K562 (cell line): ENCODE measurements around the gene TGFBR2. TPM values are rescaled to one million over a fixed set of nuclear protein-coding genes. Genes with fewer than 3 reads are reported as not detected.

ENCODE experiments used
- ATAC-seq: fragments of 200-7000 bp; cut with Tn5 transposase; 3 replicates; pipeline ENCODE4 v1.9.1; 2020; ENCODE audit warnings: moderate library complexity
- BruUV-seq: library from RNA; stranded (reverse); fragments of 400-500 nt; replicated peaks from 2 replicates; lab custom pipeline; 2021; lab: Mats Ljungman, UMichigan
- CTCF ChIA-PET: fragments of 300-600 bp; formaldehyde crosslinking; extraction: SDS; loops from one replicate; lab custom pipeline; 2021; ENCODE audit warnings: low intra/inter-chr PET ratio; lab: Yijun Ruan, JAX
- POLR2A ChIA-PET: fragments of 300-600, 350-650 bp; sonication (Branson Sonifier 250); formaldehyde crosslinking; extraction: SDS; loops from one replicate; lab custom pipeline; 2021; ENCODE audit warnings: antibody characterized with exemption, inconsistent platforms; lab: Yijun Ruan, JAX
- DNase-seq, 4 experiments: peaks; one replicate each; pipeline versions ENCODE4 v3.0.0 to v3.0.0-alpha.2; 2011 to 2018; ENCODE audit warnings: low spot score in 3 of 4, mixed read lengths in 3 of 4; ENCODE audit errors: extremely low read depth in 1 of 4
- FAIRE-seq: peaks from 2 replicates; lab custom pipeline; 2011; peaks lifted over from hg19 to GRCh38; lab: Jason Lieb, UNC
- H2AFZ ChIP-seq: 2 replicates; pipeline ENCODE4 v1.6.0; 2011; ENCODE audit warnings: low read depth, low read length, control low read depth, inconsistent platforms
- H3K27ac ChIP-seq: fragments of 200-600 bp; 3 replicates; pipeline ENCODE4 v1.8.0; 2011; ENCODE audit warnings: low read depth, mild to moderate bottlenecking, control low read depth, inconsistent platforms, low read length, moderate library complexity, mixed read lengths; ENCODE audit errors: extremely low read depth
- H3K27me3 ChIP-seq, 2 experiments: fragments of 300-600 bp in 1 of 2; 2 replicates in 1 of 2; 3 replicates in 1 of 2; pipeline versions ENCODE4 v1.6.0 to v1.8.0; 2011; ENCODE audit warnings: inconsistent platforms in 2 of 2, low read length in 2 of 2, mild to moderate bottlenecking in 1 of 2, mixed read lengths in 1 of 2, moderate library complexity in 1 of 2; ENCODE audit not compliant: control insufficient read depth in 2 of 2, insufficient read depth in 2 of 2
- H3K36me3 ChIP-seq: fragments of 300-600 bp; 3 replicates; pipeline ENCODE4 v1.8.0; 2011; ENCODE audit warnings: mild to moderate bottlenecking, low read length, inconsistent platforms; ENCODE audit not compliant: control insufficient read depth, insufficient read depth
- H3K4me1 ChIP-seq, 2 experiments: fragments of 200-600 bp in 1 of 2; replicated peaks in 1 of 2; 2 replicates in 1 of 2; 3 replicates in 1 of 2; pipeline versions ENCODE4 v1.5.1 to v1.8.0; 2011; ENCODE audit warnings: inconsistent platforms in 2 of 2, low read length in 2 of 2, mild to moderate bottlenecking in 1 of 2, mixed read lengths in 1 of 2, moderate library complexity in 1 of 2; ENCODE audit not compliant: control insufficient read depth in 2 of 2, insufficient read depth in 2 of 2
- H3K4me2 ChIP-seq: 2 replicates; pipeline ENCODE4 v1.6.1; 2011; ENCODE audit warnings: low read length, control low read depth, inconsistent platforms, mixed read lengths; ENCODE audit not compliant: insufficient read depth
- H3K4me3 ChIP-seq: fragments of 200-600 bp; sonication (generic), shearing (Covaris generic); 2 replicates; pipeline ENCODE4 v1.5.1; 2016; ENCODE audit warnings: control low read depth, inconsistent platforms
- H3K79me2 ChIP-seq: fragments of 200-600 bp; 3 replicates; pipeline ENCODE4 v1.8.0; 2011; ENCODE audit warnings: low read length, inconsistent platforms; ENCODE audit not compliant: control insufficient read depth, insufficient read depth
- H3K9ac ChIP-seq, 2 experiments: 2 replicates each; pipeline versions ENCODE4 v1.6.0 to v1.6.1; 2011; ENCODE audit warnings: low read depth in 2 of 2, low read length in 2 of 2, control low read depth in 1 of 2, inconsistent platforms in 1 of 2, mild to moderate bottlenecking in 1 of 2, mixed read lengths in 1 of 2; ENCODE audit not compliant: insufficient read depth in 1 of 2
- H3K9me1 ChIP-seq: one replicate; pipeline ENCODE4 v1.6.0; 2011; ENCODE audit warnings: inconsistent platforms, mild to moderate bottlenecking, low read length, moderate library complexity; ENCODE audit not compliant: control insufficient read depth, insufficient read depth
- H3K9me3 ChIP-seq: replicated peaks from 2 replicates; pipeline ENCODE4 v1.5.1; 2011; ENCODE audit warnings: low read depth, low read length, inconsistent platforms; ENCODE audit not compliant: control insufficient read depth, insufficient read depth
- H4K20me1 ChIP-seq: replicated peaks from 2 replicates; pipeline ENCODE4 v1.6.1; 2011; ENCODE audit warnings: low read length, inconsistent platforms, mixed read lengths; ENCODE audit not compliant: control insufficient read depth, insufficient read depth
- ELF1 ChIP-seq: fragments of 200-800 bp; sonication (Bioruptor generic); IDR thresholded peaks from 2 replicates; pipeline ENCODE4 v1.6.1; 2016; ENCODE audit warnings: missing genetic modification characterization, missing compliant biosample characterization
- KDM1A ChIP-seq, 2 experiments: fragments of 450-650 bp; IDR thresholded peaks; 2 replicates each; pipeline ENCODE4 v1.6.1; 2016; ENCODE audit warnings: mild to moderate bottlenecking in 2 of 2
- KDM4B ChIP-seq, 2 experiments: fragments of 450-650 bp in 1 of 2; sonication (generic) in 1 of 2; IDR thresholded peaks; 2 replicates each; pipeline ENCODE4 v1.6.1; 2016 to 2017; ENCODE audit warnings: borderline replicate concordance in 2 of 2, antibody characterized with exemption in 1 of 2, low read depth in 1 of 2, mild to moderate bottlenecking in 1 of 2
- RBM25 ChIP-seq: fragments of 200-400 bp; formaldehyde crosslinking; IDR thresholded peaks from 2 replicates; pipeline ENCODE4 v1.6.1; 2018; ENCODE audit warnings: low read length, low read depth, moderate library complexity; ENCODE audit not compliant: severe bottlenecking
- U2AF2 ChIP-seq: fragments of 200-400 bp; formaldehyde crosslinking; optimal IDR thresholded peaks from 2 replicates; pipeline ENCODE3; 2017; ENCODE audit warnings: low read depth, mild to moderate bottlenecking, low read length
- ZNF780A ChIP-seq: fragments of 250-450 bp; sonication (Bioruptor Pico); IDR thresholded peaks from 2 replicates; pipeline ENCODE4 v1.5.0; 2021; ENCODE audit warnings: mild to moderate bottlenecking
- whole genome bisulfite sequencing: fragments of 100-300 bp; shearing (Covaris generic); methylation state at CpG from one replicate; pipeline ENCODE4 v1.1.6; 2016; ENCODE audit warnings: low coverage, mixed read lengths; ENCODE audit not compliant: insufficient coverage; ENCODE audit errors: missing lambda C conversion rate; 5-methylcytosine and 5-hydroxymethylcytosine counted together
- in situ Hi-C: fragments of 300-500 bp; cut with MboI; formaldehyde crosslinking; loops from 4 replicates; pipeline ENCODE4 v1.15.0; 2018; ENCODE audit warnings: inconsistent platforms, mixed read lengths
- intact Hi-C: fragments of 100-400 bp; cut with micrococcal nuclease; formaldehyde crosslinking; loops from 2 replicates; pipeline ENCODE4 v1.14.2; 2022
- polyA plus RNA-seq, 8 experiments: library from polyadenylated mRNA; depleted of rRNA in 4 of 8; stranded (reverse) in 5 of 8; unstranded in 3 of 8; fragments of >200 nt; fragmentation: Nextera tagmentation in 2 of 8; fragmentation: Illumina TruSeq in 1 of 8; extraction: Ambion mirVana in 2 of 8; extraction: Trizol in 1 of 8; gene quantifications; 2 replicates each; pipeline versions ENCODE4 v1.2.1 to v1.2.3, GENCODE V29; 2011 to 2014; ENCODE audit warnings: inconsistent platforms in 1 of 8, missing spikeins in 1 of 8
- total RNA-seq, 7 experiments: library from RNA; depleted of rRNA in 6 of 7; stranded (reverse); fragments of >200 nt in 6 of 7; fragmentation: Illumina TruSeq in 2 of 7; extraction: Trizol in 2 of 7; gene quantifications; 2 replicates each; pipeline versions ENCODE4 v1.2.1 to v1.2.3, GENCODE V29; 2011 to 2021; ENCODE audit warnings: low replicate concordance in 1 of 7
- TF ChIP-seq, protein P1 (sequence below): sonication (generic); formaldehyde crosslinking; IDR thresholded peaks from 2 replicates; pipeline ENCODE4 v1.8.0; 2023; ENCODE audit warnings: missing genetic modification reagents, mild to moderate bottlenecking, borderline replicate concordance
- TF ChIP-seq, protein P2 (sequence below), 2 experiments: fragments of 450-650 bp; formaldehyde crosslinking in 1 of 2; IDR thresholded peaks; 2 replicates each; pipeline versions ENCODE4 v1.4.0 to v1.6.1; 2014 to 2020; ENCODE audit warnings: mild to moderate bottlenecking in 2 of 2, borderline replicate concordance in 1 of 2, low read depth in 1 of 2

TGFBR2 gene
- total and polyA plus RNA-seq, 9 of the 15 experiments (the other 6 are each of a cell fraction or from before 2014, with no cell fraction given), result 0.11 to 0.84 (median 0.24) TPM

DNA sequence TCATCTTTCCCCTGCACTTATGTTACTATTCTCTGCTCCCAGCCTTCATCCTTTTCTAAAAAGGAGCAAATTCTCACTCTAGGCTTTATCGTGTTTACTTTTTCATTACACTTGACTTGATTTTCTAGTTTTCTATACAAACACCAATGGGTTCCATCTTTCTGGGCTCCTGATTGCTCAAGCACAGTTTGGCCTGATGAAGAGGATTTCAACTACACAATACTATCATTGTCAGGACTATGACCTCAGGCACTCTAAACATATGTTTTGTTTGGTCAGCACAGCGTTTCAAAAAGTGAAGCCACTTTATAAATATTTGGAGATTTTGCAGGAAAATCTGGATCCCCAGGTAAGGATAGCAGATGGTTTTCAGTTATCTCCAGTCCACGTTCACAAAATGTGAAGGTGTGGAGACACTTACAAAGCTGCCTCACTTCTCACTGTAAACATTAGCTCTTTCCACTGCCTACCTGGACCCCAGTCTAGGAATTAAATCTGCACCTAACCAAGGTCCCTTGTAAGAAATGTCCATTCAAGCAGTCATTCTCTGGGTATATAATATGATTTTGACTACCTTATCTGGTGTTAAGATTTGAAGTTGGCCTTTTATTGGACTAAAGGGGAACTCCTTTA is 86.2 kb downstream of the TGFBR2 start:
- no peak overlapping the region for H3K27ac ChIP-seq
- no peaks in the 10 kb centered on the region for H4K20me1 ChIP-seq
- H3K4me1 ChIP-seq, result no peaks in the 10 kb centered on the region
- H3K9me1 ChIP-seq, result no peaks in the 10 kb centered on the region
- BruUV-seq, result no TSS peak
- CTCF ChIA-PET, result no interaction called here
- DNase-seq (no peak), FAIRE-seq (no peak), ATAC-seq (no peak)
- intact Hi-C loops, result loop anchor here (5.0 kb wide), 1 partner anchor 680 kb away; no protein-coding TSS in a partner anchor
- no peaks in the 10 kb centered on the region for H3K9me3 ChIP-seq
- no peak overlapping the region for H2AFZ ChIP-seq
- no peaks in the 10 kb centered on the region for H3K36me3 ChIP-seq
- no peak overlapping the region for H3K4me2 ChIP-seq
- H3K79me2 ChIP-seq, result no peaks in the 10 kb centered on the region
- H3K27me3 ChIP-seq, result no peaks in the 10 kb centered on the region
- POLR2A ChIA-PET, result no interaction called here
- no peak overlapping the region for H3K4me3 ChIP-seq
- in situ Hi-C loops, result no loop called here
- no peak overlapping the region for H3K9ac ChIP-seq
- WGBS, result 2% methylated on average over 3 of the region's 3 CpGs
- TF ChIP-seq U2AF2, result no peak
- TF ChIP-seq ZNF780A, result no peak
- no peak for TF ChIP-seq KDM1A (IDR thresholded peaks at IDR 0.05)
- TF ChIP-seq RBM25, result no peak
- TF ChIP-seq, protein P1, sequence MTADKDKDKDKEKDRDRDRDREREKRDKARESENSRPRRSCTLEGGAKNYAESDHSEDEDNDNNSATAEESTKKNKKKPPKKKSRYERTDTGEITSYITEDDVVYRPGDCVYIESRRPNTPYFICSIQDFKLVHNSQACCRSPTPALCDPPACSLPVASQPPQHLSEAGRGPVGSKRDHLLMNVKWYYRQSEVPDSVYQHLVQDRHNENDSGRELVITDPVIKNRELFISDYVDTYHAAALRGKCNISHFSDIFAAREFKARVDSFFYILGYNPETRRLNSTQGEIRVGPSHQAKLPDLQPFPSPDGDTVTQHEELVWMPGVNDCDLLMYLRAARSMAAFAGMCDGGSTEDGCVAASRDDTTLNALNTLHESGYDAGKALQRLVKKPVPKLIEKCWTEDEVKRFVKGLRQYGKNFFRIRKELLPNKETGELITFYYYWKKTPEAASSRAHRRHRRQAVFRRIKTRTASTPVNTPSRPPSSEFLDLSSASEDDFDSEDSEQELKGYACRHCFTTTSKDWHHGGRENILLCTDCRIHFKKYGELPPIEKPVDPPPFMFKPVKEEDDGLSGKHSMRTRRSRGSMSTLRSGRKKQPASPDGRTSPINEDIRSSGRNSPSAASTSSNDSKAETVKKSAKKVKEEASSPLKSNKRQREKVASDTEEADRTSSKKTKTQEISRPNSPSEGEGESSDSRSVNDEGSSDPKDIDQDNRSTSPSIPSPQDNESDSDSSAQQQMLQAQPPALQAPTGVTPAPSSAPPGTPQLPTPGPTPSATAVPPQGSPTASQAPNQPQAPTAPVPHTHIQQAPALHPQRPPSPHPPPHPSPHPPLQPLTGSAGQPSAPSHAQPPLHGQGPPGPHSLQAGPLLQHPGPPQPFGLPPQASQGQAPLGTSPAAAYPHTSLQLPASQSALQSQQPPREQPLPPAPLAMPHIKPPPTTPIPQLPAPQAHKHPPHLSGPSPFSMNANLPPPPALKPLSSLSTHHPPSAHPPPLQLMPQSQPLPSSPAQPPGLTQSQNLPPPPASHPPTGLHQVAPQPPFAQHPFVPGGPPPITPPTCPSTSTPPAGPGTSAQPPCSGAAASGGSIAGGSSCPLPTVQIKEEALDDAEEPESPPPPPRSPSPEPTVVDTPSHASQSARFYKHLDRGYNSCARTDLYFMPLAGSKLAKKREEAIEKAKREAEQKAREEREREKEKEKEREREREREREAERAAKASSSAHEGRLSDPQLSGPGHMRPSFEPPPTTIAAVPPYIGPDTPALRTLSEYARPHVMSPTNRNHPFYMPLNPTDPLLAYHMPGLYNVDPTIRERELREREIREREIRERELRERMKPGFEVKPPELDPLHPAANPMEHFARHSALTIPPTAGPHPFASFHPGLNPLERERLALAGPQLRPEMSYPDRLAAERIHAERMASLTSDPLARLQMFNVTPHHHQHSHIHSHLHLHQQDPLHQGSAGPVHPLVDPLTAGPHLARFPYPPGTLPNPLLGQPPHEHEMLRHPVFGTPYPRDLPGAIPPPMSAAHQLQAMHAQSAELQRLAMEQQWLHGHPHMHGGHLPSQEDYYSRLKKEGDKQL, result no peak
- TF ChIP-seq ELF1 (tag), result no peak
- TF ChIP-seq KDM4B (IDR thresholded peaks at IDR 0.05; ENCODE audit: borderline replicate concordance in 2 of 2, low read depth in 1 of 2), result no peak
- TF ChIP-seq, protein P2, sequence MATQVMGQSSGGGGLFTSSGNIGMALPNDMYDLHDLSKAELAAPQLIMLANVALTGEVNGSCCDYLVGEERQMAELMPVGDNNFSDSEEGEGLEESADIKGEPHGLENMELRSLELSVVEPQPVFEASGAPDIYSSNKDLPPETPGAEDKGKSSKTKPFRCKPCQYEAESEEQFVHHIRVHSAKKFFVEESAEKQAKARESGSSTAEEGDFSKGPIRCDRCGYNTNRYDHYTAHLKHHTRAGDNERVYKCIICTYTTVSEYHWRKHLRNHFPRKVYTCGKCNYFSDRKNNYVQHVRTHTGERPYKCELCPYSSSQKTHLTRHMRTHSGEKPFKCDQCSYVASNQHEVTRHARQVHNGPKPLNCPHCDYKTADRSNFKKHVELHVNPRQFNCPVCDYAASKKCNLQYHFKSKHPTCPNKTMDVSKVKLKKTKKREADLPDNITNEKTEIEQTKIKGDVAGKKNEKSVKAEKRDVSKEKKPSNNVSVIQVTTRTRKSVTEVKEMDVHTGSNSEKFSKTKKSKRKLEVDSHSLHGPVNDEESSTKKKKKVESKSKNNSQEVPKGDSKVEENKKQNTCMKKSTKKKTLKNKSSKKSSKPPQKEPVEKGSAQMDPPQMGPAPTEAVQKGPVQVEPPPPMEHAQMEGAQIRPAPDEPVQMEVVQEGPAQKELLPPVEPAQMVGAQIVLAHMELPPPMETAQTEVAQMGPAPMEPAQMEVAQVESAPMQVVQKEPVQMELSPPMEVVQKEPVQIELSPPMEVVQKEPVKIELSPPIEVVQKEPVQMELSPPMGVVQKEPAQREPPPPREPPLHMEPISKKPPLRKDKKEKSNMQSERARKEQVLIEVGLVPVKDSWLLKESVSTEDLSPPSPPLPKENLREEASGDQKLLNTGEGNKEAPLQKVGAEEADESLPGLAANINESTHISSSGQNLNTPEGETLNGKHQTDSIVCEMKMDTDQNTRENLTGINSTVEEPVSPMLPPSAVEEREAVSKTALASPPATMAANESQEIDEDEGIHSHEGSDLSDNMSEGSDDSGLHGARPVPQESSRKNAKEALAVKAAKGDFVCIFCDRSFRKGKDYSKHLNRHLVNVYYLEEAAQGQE (IDR thresholded peaks at IDR 0.05; ENCODE audit: borderline replicate concordance), result no peak
- TF ChIP-seq, protein P2 (CRISPR knock-in tag; IDR thresholded peaks at IDR 0.05; ENCODE audit: low read depth), result no peak
